ENCODE measurements around the gene REEP5. TPM values are rescaled to one million over a fixed set of nuclear protein-coding genes. Genes with fewer than 3 reads are reported as not detected.
A peak's percentile ranks its signal among the peaks of the same experiment; 100 is the strongest.

Gene REEP5
- total RNA-seq, 1 donor from 2014 or later: 62.7 TPM

- Mint-ChIP-seq H3K4me1 (ENCODE audit: unreplicated experiment) (peaks cover 25% of the 10 kb centered on the region), H3K36me3 (ENCODE audit: low read depth, unreplicated experiment) (peaks cover 14% of the 10 kb centered on the region), H3K4me3 (ENCODE audit: unreplicated experiment) (no peak overlapping the region), H3K27me3 (ENCODE audit: unreplicated experiment) (peaks cover 11% of the 10 kb centered on the region), H3K27ac (ENCODE audit: unreplicated experiment) (peak overlapping the region; percentile 34), H3K9me3 (ENCODE audit: unreplicated experiment) (no peaks in the 10 kb centered on the region)
- TF ChIP-seq CTCF (IDR thresholded peaks at IDR 0.05; ENCODE audit: unreplicated experiment): no peak
- DNase-seq (ENCODE audit: low spot score): no peak
These were observed 2.0 kb upstream of the REEP5 start for GRCh38 chr5:112923988-112924387.

DNA sequence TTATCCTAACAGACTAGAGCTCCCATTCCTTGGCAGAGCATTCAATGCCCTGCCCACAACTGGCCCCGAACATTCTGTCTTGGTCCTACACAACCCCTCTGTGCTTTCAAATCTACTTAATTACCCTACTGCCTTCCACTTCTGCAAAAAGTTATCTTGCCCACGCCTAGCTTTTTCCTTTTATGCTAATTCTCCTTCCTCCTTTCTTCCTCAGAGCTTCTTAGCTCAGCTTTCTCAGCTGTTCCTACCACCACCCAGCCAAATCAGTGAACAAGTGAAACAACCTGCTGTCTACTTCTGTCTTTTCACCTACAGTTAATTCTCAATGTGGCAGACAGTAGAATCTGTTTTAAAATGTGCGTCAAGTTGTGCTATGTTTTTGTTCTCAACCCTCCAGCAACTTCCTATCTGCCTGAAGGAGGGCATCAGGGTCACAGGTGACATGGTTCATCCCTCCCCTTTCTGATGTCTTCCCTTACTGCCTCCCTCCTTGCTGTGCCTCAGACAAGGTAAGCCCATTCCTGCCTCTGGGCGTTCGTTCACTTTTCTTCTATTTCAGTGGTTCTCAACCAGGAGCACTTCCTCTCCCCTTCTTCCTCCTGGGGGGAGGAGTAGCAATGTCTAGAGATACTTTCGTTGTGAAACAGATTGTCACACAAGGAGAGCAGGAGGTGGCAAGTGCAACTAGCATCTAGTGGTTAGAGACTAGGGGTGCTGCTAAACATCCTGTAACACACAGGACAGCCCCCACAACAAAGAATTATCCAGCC, 1.3 kb upstream of the REEP5 start:
- H3K27me3 Mint-ChIP-seq (ENCODE audit: unreplicated experiment): peaks cover 11% of the 10 kb centered on the region
- peak overlapping the region; percentile 74 for H3K4me3 Mint-ChIP-seq (ENCODE audit: unreplicated experiment)
- no peaks in the 10 kb centered on the region for H3K9me3 Mint-ChIP-seq (ENCODE audit: unreplicated experiment)
- peaks cover 21% of the 10 kb centered on the region for H3K36me3 Mint-ChIP-seq (ENCODE audit: low read depth, unreplicated experiment)
- no peak for DNase-seq (ENCODE audit: low spot score)
- peak overlapping the region; percentile 70 for H3K27ac Mint-ChIP-seq (ENCODE audit: unreplicated experiment)
- H3K4me1 Mint-ChIP-seq (ENCODE audit: unreplicated experiment): peaks cover 31% of the 10 kb centered on the region
- no peak for TF ChIP-seq CTCF (IDR thresholded peaks at IDR 0.05; ENCODE audit: unreplicated experiment)

- peak overlapping the region; percentile 99 for H3K4me3 Mint-ChIP-seq (ENCODE audit: unreplicated experiment)
- no peaks in the 10 kb centered on the region for H3K9me3 Mint-ChIP-seq (ENCODE audit: unreplicated experiment)
- no peak for TF ChIP-seq CTCF (IDR thresholded peaks at IDR 0.05; ENCODE audit: unreplicated experiment)
- H3K36me3 Mint-ChIP-seq (ENCODE audit: low read depth, unreplicated experiment): peaks cover 35% of the 10 kb centered on the region
- H3K4me1 Mint-ChIP-seq (ENCODE audit: unreplicated experiment): peaks cover 35% of the 10 kb centered on the region
- DNase-seq (ENCODE audit: low spot score): peak; percentile 66
- peak overlapping the region; percentile 91 for H3K27ac Mint-ChIP-seq (ENCODE audit: unreplicated experiment)
- peaks cover 11% of the 10 kb centered on the region for H3K27me3 Mint-ChIP-seq (ENCODE audit: unreplicated experiment)
These were observed 798 bp downstream of the REEP5 start for GRCh38 chr5:112921026-112921832.

GRCh38 chr5:112919972-112920371, 2.1 kb downstream of the REEP5 start:
- Mint-ChIP-seq H3K27ac (ENCODE audit: unreplicated experiment) (no peak overlapping the region), H3K4me3 (ENCODE audit: unreplicated experiment) (peak overlapping the region; percentile 99), H3K27me3 (ENCODE audit: unreplicated experiment) (peaks cover 11% of the 10 kb centered on the region), H3K9me3 (ENCODE audit: unreplicated experiment) (no peaks in the 10 kb centered on the region), H3K4me1 (ENCODE audit: unreplicated experiment) (peaks cover 35% of the 10 kb centered on the region), H3K36me3 (ENCODE audit: low read depth, unreplicated experiment) (peaks cover 40% of the 10 kb centered on the region)
- no peak for DNase-seq (ENCODE audit: low spot score)
- TF ChIP-seq CTCF (IDR thresholded peaks at IDR 0.05; ENCODE audit: unreplicated experiment): no peak

DNA sequence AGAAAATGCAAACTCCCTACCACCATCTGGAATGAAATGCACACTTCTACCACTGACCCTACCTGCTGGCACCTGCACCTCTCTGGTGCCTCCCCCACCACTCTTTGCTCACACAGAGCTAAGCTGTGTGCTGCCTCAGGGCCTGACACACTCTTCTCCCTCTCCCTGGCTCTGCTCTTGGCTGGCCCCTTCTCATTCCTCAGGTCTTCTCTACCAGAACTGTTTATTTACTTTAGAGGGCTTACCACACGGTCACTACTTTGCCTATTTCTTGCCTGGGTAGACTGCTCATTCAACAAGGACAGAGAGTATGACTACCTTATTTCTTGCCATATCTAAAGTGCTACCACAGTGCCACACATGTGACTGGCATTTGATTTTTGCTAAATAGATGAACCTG, 3.3 kb downstream of the REEP5 start:
- Mint-ChIP-seq H3K4me3 (ENCODE audit: unreplicated experiment) (peak overlapping the region; percentile 20), H3K4me1 (ENCODE audit: unreplicated experiment) (peaks cover 31% of the 10 kb centered on the region), H3K27me3 (ENCODE audit: unreplicated experiment) (peaks cover 11% of the 10 kb centered on the region), H3K9me3 (ENCODE audit: unreplicated experiment) (no peaks in the 10 kb centered on the region), H3K27ac (ENCODE audit: unreplicated experiment) (no peak overlapping the region), H3K36me3 (ENCODE audit: low read depth, unreplicated experiment) (peaks cover 47% of the 10 kb centered on the region)
- DNase-seq (ENCODE audit: low spot score): no peak
- TF ChIP-seq CTCF (IDR thresholded peaks at IDR 0.05; ENCODE audit: unreplicated experiment): no peak

Data from endothelial cell (in vitro differentiated cells).